HepG2 (cell line): ENCODE data around the gene PLEKHG5. TPM values are rescaled to one million over a fixed set of nuclear protein-coding genes. Genes with fewer than 3 reads are reported as not detected.

Source experiments
- ATAC-seq: fragments of 200-7000 bp; cut with Tn5 transposase; 3 replicates; pipeline ENCODE4 v1.9.1; 2020; ENCODE audit warnings: mild to moderate bottlenecking, moderate library complexity
- BruUV-seq: library from RNA; stranded (reverse); fragments of 400-500 nt; replicated peaks from 2 replicates; lab custom pipeline; 2021; lab: Mats Ljungman, UMichigan
- CTCF ChIA-PET: fragments of 300-600 bp; formaldehyde crosslinking; extraction: SDS; loops from one replicate; lab custom pipeline; 2021; ENCODE audit warnings: low total read pairs, inconsistent platforms, low intra/inter-chr PET ratio; lab: Yijun Ruan, JAX
- POLR2A ChIA-PET: fragments of 350-600 bp; sonication (Branson Sonifier 250); formaldehyde crosslinking; loops from one replicate; lab custom pipeline; 2020; ENCODE audit warnings: antibody characterized with exemption, inconsistent platforms; lab: Yijun Ruan, JAX
- DNase-seq: peaks from one replicate; pipeline ENCODE4 v3.0.0-alpha.2; 2015; ENCODE audit warnings: low spot score
- FAIRE-seq: peaks from 3 replicates; lab custom pipeline; 2011; peaks lifted over from hg19 to GRCh38; lab: Jason Lieb, UNC
- H2AFZ ChIP-seq: one replicate; pipeline ENCODE4 v1.6.1; 2011; ENCODE audit warnings: low read length, inconsistent platforms
- H3K27ac ChIP-seq: fragments of 300-600 bp; 3 replicates; pipeline ENCODE4 v1.8.0; 2011; ENCODE audit warnings: mixed run types, mild to moderate bottlenecking, mixed read lengths, low read length, inconsistent platforms; ENCODE audit not compliant: insufficient read depth; ENCODE audit errors: extremely low read length
- H3K27me3 ChIP-seq, 2 experiments: fragments of 200-600 bp in 1 of 2; 2 replicates in 1 of 2; 3 replicates in 1 of 2; pipeline versions ENCODE4 v1.6.0 to v1.8.0; 2011; ENCODE audit warnings: low read length in 2 of 2, mild to moderate bottlenecking in 2 of 2, moderate library complexity in 2 of 2, inconsistent platforms in 1 of 2; ENCODE audit not compliant: insufficient read depth in 2 of 2, control insufficient read depth in 1 of 2
- H3K36me3 ChIP-seq, 2 experiments: fragments of 200-600 bp in 1 of 2; replicated peaks in 1 of 2; 2 replicates in 1 of 2; 3 replicates in 1 of 2; pipeline versions ENCODE4 v1.5.1 to v1.8.0; 2011; ENCODE audit warnings: low read length in 2 of 2, inconsistent platforms in 1 of 2; ENCODE audit not compliant: insufficient read depth in 2 of 2, control insufficient read depth in 1 of 2
- H3K4me1 ChIP-seq: 2 replicates; pipeline ENCODE4 v1.5.1; 2012; ENCODE audit warnings: low read length, inconsistent platforms; ENCODE audit not compliant: insufficient read depth
- H3K4me2 ChIP-seq: 2 replicates; pipeline ENCODE4 v1.6.0; 2011; ENCODE audit warnings: low read depth, low read length, inconsistent platforms
- H3K4me3 ChIP-seq, 3 experiments: fragments of 200-600 bp in 1 of 3; sonication (generic), shearing (Covaris generic) in 1 of 3; replicated peaks in 1 of 3; 2 replicates each; pipeline ENCODE4 v1.5.1; 2011 to 2016; ENCODE audit warnings: low read length in 3 of 3, inconsistent platforms in 2 of 3, low read depth in 2 of 3, mild to moderate bottlenecking in 2 of 3, control low read depth in 1 of 3, mixed read lengths in 1 of 3; ENCODE audit not compliant: insufficient read depth in 1 of 3
- H3K79me2 ChIP-seq: one replicate; pipeline ENCODE4 v1.6.1; 2011; ENCODE audit warnings: low read length, inconsistent platforms; ENCODE audit not compliant: insufficient read depth
- H3K9ac ChIP-seq: 2 replicates; pipeline ENCODE4 v1.6.0; 2011; ENCODE audit warnings: mild to moderate bottlenecking, low read depth, low read length, inconsistent platforms; ENCODE audit not compliant: insufficient read depth
- H3K9me3 ChIP-seq: 2 replicates; pipeline ENCODE4 v1.5.1; 2012; ENCODE audit warnings: mild to moderate bottlenecking, low read length
- H4K20me1 ChIP-seq: 2 replicates; pipeline ENCODE4 v1.6.0; 2011; ENCODE audit warnings: inconsistent platforms, mild to moderate bottlenecking, low read length, moderate library complexity; ENCODE audit not compliant: insufficient read depth
- NR3C1 ChIP-seq: sonication (generic); formaldehyde crosslinking; IDR thresholded peaks from 2 replicates; pipeline ENCODE4 v1.4.0; 2020; ENCODE audit warnings: missing genetic modification reagents
- ZGPAT ChIP-seq: IDR thresholded peaks from 2 replicates; pipeline ENCODE4 v1.6.1; 2016; ENCODE audit warnings: mild to moderate bottlenecking
- WGBS: methylation state at CpG from one replicate; pipeline ENCODE4 v1.1.6; 2017; ENCODE audit warnings: low lambda C conversion rate; 5-methylcytosine and 5-hydroxymethylcytosine counted together
- in situ Hi-C: cut with HindIII; loops from 2 replicates; pipeline ENCODE4 v1.10.0; 2017; ENCODE audit warnings: low pct_unique_long_range_greater_than_20kb; ENCODE audit not compliant: extremely low pct_ligation_motif_present
- intact Hi-C: fragments of 100-400 bp; cut with micrococcal nuclease; formaldehyde crosslinking; loops from one replicate; pipeline ENCODE4 v1.10.0; 2022; ENCODE audit not compliant: unreplicated experiment
- polyA plus RNA-seq, 8 experiments: library from polyadenylated mRNA; depleted of rRNA in 3 of 8; stranded (reverse) in 7 of 8; unstranded in 1 of 8; fragments of >200 nt; fragmentation: Illumina TruSeq in 4 of 8; extraction: Trizol in 4 of 8; gene quantifications; 2 replicates each; pipeline versions ENCODE4 v1.2.1 to v1.2.3, GENCODE V29; 2011 to 2016; ENCODE audit warnings: low read depth in 4 of 8, missing spikeins in 1 of 8, mixed read lengths in 1 of 8; ENCODE audit not compliant: insufficient read depth in 1 of 8
- total RNA-seq, 5 experiments: library from RNA; depleted of rRNA; stranded (reverse); fragments of >200 nt; fragmentation: Illumina TruSeq; extraction: Trizol; gene quantifications; 2 replicates each; pipeline ENCODE4 v1.2.3, GENCODE V29; 2016; ENCODE audit warnings: low read depth in 1 of 5
- TF ChIP-seq, protein P1 (sequence below): fragments of 450-650 bp; IDR thresholded peaks from 2 replicates; pipeline ENCODE4 v1.6.1; 2017; ENCODE audit warnings: mild to moderate bottlenecking

PLEKHG5 gene
- total and polyA plus RNA-seq, 2 of the 13 experiments (the other 11 are each of a cell fraction or from before 2014, with no cell fraction given): 1.9 to 3.5 TPM

- no peaks in the 10 kb centered on the region for H3K36me3 ChIP-seq
- TF ChIP-seq NR3C1: no peak
- TF ChIP-seq, protein P1, sequence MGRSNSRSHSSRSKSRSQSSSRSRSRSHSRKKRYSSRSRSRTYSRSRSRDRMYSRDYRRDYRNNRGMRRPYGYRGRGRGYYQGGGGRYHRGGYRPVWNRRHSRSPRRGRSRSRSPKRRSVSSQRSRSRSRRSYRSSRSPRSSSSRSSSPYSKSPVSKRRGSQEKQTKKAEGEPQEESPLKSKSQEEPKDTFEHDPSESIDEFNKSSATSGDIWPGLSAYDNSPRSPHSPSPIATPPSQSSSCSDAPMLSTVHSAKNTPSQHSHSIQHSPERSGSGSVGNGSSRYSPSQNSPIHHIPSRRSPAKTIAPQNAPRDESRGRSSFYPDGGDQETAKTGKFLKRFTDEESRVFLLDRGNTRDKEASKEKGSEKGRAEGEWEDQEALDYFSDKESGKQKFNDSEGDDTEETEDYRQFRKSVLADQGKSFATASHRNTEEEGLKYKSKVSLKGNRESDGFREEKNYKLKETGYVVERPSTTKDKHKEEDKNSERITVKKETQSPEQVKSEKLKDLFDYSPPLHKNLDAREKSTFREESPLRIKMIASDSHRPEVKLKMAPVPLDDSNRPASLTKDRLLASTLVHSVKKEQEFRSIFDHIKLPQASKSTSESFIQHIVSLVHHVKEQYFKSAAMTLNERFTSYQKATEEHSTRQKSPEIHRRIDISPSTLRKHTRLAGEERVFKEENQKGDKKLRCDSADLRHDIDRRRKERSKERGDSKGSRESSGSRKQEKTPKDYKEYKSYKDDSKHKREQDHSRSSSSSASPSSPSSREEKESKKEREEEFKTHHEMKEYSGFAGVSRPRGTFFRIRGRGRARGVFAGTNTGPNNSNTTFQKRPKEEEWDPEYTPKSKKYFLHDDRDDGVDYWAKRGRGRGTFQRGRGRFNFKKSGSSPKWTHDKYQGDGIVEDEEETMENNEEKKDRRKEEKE: no peak
- TF ChIP-seq ZGPAT (CRISPR knock-in tag): no peak
- no peak overlapping the region for H2AFZ ChIP-seq
- DNase-seq (no peak), FAIRE-seq (no peak), ATAC-seq (no peak)
- no peak overlapping the region for H3K4me2 ChIP-seq
- no peak overlapping the region for H3K4me3 ChIP-seq
- BruUV-seq: no TSS peak
- peaks cover 44% of the 10 kb centered on the region for H3K4me1 ChIP-seq
- CTCF ChIA-PET: no interaction called here
- H4K20me1 ChIP-seq: no peaks in the 10 kb centered on the region; the same call in 1 of the 2 replicates
- H3K27me3 ChIP-seq: peaks cover 35 to 76% of the 10 kb centered on the region in 2 experiments
- H3K27ac ChIP-seq: no peak overlapping the region
- H3K79me2 ChIP-seq: no peaks in the 10 kb centered on the region
- WGBS: 56% methylated on average over 3 of the region's 26 CpGs
- in situ Hi-C loops: no loop called here
- H3K9ac ChIP-seq: no peak overlapping the region
- intact Hi-C loops: no loop called here
- POLR2A ChIA-PET: no interaction called here
- no peaks in the 10 kb centered on the region for H3K9me3 ChIP-seq
Observed at GRCh38 chr1:6427441-6428390, 63.8 kb downstream of the PLEKHG5 start.
